HG02870 (cell line): ENCODE measurements around the gene CA4.

ENCODE experiments used
- ATAC-seq: cut with Tn5 transposase; IDR thresholded peaks from one replicate; pipeline ENCODE4 v1.9.1; 2021; ENCODE audit warnings: mild to moderate bottlenecking, moderate library complexity; ENCODE audit not compliant: unreplicated experiment

Gene CA4

GRCh38 chr17:60129164-60129563 lies 20.6 kb upstream of the CA4 start:
- no peak for ATAC-seq

GRCh38 chr17:60130466-60130865 lies 19.3 kb upstream of the CA4 start:
- no peak for ATAC-seq

GRCh38 chr17:60134396-60135150 lies 15.2 kb upstream of the CA4 start:
- no peak for ATAC-seq

DNA sequence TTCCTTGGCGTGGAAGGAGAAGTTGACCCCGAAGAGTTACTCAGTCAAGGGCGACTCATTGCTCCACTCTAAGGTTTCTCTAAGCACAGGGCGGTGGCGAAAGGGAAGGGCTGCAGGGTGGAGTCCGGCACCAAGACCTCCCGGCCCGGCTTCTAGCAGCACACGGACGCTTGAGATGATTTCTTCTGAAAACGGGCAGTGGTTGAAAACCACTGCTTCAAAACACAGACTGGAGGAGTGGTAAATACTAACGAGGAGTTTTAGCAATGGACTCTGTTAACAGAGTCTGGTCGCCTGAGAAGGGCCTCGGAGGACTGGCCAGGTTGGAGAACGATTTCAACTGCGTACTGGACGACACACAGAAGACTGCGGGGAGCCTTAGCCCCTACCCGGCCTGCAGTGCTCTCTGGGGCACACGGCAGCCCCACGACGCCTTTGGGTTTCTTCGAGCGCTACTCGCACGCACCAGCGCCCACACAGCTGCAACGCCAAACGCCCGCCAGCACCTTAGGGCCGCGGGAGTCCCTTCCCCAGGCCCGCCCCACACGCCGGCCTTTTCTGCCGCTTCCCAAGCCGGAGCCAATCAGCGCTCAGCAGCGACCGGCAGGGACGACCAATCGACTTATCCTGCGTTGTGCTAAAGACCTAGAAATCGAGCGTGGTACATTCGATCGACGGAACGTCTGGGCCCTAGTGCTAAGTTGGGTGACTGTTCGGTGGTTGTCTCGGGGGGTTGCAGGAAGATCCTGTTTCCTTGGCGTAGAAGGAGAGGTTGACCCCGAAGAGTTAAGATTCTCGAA lies 14.4 kb upstream of the CA4 start:
- peak; percentile 95 for ATAC-seq

DNA sequence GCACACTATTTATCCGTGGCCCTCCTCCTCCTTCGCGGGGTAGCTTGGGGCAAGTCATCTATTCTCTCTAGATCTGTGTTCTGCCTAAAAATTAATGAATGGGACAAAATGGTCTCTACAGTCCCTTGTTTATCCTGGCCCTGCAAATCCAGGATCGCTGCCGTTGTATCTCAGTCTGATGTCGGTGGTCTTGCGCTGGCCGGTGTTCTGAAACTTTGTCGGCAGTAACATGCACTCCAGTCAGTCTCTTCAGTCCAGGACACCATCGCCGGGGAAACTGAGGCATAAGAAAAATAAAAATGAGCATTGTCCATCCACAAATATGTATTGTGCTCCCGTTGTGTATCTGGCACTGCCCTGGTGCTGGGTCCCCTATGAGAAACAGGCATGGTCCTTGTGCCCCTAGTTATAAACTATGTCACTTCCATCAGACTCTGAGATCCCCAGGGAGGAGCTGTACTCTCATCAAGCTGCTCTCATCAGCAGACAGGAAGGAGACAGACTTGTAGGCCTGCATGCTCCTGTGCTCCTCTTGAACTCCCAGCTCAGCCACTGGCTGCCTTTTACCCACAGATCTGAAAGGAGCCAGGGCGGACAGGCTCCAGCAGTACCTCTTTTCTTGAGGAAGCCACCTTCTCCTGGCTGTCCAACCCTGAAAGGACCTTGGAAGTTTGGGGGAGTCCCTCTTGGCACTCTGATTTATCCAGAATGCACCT lies 13.7 kb upstream of the CA4 start:
- no peak for ATAC-seq

GRCh38 chr17:60137731-60138130 lies 12.0 kb upstream of the CA4 start:
- no peak for ATAC-seq

GRCh38 chr17:60138769-60139437 lies 10.9 kb upstream of the CA4 start:
- no peak for ATAC-seq

GRCh38 chr17:60139438-60140285 lies 10.1 kb upstream of the CA4 start:
- ATAC-seq: no peak

- no peak for ATAC-seq
These were observed 8.4 kb upstream of the CA4 start for GRCh38 chr17:60141111-60142018.

DNA sequence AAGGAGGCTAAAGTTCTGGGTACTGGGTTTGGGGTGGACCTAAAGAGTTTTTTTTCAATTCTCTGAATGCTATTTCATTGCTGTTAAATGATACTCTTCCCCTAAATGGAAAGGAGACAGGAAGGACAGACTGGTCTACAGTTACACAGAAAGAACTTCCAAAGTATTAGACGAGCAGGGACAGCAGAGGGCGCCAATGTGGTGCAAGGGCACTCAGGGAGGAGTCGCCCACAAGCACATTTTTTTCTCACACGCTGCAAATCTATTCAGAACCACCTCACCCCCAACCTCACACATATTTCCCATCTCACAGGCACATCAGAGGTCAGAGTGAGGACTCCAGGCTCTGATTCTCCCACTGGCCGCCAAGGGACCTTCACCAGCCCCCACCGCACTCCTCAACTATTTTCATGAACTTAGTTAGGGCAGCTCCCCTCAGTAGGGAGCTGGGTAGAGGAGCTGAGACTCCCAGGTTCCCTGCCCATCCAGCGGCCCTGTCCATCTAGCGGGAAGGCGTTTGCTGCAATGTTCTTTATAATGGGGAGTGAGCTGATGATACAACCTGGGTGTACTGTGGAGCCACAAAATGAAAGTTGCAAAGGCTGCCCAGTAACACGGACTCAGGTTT lies 6.8 kb upstream of the CA4 start:
- no peak for ATAC-seq

GRCh38 chr17:60145006-60145935 lies 4.5 kb upstream of the CA4 start:
- no peak for ATAC-seq

DNA sequence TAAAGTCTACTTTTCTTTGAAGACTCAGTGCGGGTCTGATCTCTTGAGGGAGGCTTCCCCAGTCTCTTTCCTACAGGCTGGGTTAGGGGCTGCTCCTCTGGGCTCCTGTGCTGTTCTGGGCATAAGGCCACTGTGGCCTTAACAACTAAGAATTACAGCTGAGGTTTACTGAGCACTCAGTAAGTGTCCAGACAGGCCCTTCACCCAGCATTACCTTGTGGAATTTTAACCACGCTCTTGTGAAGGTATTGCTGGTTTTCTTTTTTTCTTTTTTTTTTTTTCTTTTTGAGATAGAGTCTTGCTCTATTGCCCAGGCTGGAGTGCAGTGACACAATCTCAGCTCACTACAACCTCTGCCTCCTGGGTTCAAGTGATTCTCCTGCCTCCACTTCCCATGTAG lies 3.6 kb upstream of the CA4 start:
- no peak for ATAC-seq

GRCh38 chr17:60147553-60148223 lies 2.1 kb upstream of the CA4 start:
- ATAC-seq: no peak

DNA sequence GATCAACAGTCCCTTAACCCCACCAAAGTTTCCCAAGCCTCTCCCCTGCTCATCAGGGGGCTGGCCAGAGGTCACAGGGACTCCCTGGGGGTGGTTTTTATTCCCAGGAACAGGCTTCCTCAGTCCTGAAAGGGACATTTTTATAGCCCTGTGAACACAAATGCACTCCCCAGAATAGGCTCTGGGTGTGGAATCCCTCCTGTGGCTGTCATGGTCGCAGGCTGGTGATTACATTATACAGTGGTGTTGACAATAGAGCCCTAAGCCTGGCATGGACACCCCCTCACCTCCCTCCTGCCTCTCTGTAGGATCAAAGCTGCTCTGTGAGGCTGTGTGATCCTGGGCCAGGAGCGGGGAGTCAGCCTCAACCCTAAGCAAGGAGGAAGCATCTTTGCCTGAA lies 1.4 kb upstream of the CA4 start:
- ATAC-seq: no peak

- ATAC-seq: no peak
These were observed 1.6 kb downstream of the CA4 start for GRCh38 chr17:60151355-60151754.

DNA sequence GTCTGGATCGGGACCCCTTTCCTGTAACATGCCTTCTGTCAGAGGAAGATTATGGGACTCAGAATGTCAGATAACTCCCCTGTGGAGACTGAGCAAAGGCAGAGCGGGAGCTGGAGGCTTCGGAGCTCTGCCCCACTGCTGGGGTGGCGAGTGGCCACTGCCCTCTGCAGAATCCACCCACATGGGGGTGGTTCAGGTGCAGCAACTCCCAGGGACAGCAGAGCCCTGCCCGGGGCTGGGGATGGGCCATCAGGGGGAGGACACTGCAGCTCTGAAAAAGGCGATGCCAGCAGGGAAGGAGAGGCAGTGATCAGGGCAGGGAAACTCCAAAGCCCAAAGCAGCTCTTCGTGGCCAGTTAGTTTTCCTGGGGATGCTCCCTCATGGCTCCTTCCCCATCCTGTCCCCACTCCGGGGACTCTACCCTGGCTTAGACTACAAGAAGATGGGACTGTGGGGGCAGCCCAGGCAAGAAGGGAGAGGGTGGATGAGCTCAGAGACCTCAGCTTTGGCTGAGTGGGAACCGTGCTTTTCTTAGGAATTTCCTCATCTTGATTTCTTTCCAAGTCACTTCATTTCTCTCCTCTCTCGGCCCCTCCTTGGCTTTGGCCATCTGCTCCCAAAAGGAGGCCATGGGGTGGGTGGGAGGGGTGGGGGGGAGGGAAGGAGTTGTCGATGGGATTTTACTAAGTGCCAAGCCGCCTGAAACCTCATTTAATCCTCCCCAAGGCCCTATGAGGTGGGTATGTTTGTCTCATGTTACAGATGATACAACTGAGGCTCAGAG lies 4.0 kb downstream of the CA4 start:
- no peak for ATAC-seq
